Colon (tissue), 2 donors: ENCODE measurements around the gene BHLHE41.

Experiments
- FAIRE-seq: peaks from 2 replicates; lab custom pipeline; 2012; peaks lifted over from hg19 to GRCh38; lab: Jason Lieb, UNC
- donor health status: control.
- donor health status: control.

The BHLHE41 gene

DNA sequence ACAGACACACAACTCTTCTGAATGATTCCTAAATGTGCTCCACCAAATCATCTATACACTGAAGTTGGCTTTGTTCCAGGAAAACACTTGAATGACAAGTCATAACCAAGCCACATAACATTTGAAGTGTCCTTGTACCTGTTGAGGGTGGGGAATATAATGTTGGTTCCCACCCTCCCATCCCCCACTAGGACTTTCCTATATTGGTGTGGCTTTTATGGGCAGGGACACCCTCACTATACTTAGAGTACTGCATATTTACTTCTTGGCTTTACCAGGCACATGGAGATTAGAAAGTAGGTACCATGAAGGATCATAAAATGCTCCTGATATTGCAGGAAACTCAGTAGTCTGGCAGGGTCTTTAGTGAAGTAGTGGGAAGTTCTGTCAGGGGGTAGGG, 9.7 kb upstream of the BHLHE41 start:
- FAIRE-seq = no peak

DNA sequence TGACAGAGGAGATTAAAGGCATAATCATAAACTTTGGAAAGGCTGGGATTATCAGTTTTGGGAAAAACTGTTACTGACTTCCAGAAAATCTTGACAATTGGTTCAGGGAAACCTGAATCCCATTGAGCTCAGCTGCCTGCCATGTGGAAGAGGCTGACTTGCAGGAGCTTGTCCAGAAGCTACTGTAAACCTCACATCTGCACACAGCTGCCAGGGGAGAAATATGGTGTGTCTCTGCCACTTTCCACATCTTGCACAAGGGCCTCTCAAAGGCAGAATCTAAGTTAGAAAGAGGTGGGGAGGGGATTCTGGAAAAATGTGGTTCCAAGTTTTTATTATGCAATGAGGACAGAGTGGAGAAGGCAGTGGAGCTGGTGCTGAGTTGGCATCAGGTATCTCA, 8.7 kb upstream of the BHLHE41 start:
- FAIRE-seq = no peak

DNA sequence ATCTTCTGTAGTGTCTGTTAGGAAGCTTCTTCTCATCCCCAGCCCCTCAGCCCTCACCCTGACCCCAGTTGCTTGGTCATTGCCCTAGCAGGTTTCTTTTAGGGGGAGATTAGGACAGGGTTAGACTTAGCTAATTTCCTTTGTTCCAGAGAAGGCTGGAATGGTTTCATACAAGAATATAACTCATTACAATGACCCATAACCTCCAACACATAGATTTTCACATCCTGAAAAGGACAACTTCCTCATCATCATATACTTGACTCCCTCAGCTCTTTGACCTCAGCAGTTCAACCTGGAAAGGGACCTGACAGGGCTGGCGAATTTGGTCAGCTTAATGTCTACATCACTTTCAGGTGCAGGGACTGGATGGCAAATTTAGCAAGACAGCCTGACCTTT, 8.0 kb upstream of the BHLHE41 start:
- FAIRE-seq = no peak

DNA sequence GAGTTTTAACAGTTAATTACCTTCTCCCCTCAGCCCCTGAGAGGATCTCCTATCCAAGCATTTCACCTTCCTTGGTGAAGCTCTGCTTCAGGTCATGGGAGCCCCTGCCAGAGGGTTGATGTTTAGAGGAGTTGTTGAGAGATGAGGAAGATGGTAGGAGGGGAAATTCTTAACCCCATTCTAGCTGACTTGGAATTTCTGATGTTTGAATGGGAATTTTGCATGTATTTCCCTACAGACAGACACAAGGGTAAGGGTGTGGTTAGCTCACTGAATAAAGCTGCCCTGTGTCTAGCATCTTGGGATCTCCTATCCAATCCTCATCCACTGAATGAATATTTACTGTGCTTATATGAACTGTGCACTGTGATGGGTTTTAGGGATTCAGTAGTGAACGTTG, 7.1 kb upstream of the BHLHE41 start:
- no peak for FAIRE-seq

DNA sequence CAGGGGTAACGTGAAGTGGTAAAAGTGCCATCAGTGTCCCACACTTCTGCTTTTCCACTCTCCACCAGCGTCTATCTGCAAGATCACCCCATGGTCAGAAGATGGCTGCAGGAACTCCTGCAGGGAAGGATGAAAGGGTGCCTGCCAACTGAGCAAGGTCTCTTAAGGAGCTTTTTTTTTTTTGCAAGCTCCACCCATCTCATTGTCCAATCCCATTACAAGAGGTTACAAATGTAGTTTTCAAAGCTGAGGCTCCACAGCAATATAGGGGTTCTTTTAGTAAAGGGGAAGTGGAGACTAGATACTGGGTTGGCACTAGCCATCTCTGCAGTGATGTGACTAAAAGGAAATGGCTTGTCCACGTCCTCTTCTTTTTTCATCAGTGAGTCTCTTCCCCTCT, 5.9 kb upstream of the BHLHE41 start:
- FAIRE-seq = no peak

DNA sequence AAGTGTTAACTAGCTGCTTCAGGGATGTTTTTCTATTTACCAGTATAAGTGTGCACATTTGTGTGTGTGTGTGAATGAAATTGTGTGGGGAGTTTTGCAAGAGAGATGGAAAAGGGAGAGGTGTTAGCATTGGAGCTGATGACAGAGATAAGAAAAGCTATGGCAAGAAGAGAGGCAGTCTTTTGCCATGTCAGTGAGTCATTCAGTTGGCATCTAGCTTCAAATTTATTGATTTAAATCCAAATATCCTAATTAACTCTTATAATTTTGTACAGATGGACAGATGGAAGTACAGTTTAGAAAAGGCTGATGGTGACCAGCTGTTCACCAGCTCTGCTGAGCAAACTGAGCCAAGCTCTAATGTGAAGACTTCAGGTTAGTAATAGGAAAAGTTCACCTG, 3.3 kb upstream of the BHLHE41 start:
- FAIRE-seq = no peak

DNA sequence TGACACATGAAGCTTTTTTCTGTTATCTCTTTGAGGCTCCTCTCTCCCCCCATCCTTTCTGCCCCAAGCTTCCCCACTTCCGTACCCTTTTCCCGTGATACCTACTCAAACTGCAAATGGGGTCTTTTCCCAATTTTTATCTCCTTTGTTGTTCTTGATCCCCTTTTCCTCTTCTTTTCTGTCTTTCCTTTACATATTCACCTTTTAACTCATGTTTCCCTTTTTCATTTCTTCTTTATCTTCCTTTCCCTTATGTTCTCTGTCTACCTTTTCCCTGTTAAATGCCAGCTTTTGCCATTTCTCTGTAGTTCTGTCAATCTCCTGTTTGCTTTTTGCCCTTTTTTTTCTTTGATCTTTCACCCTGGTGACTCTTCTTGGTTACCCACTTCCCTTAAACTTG, 2.6 kb upstream of the BHLHE41 start:
- no peak for FAIRE-seq

DNA sequence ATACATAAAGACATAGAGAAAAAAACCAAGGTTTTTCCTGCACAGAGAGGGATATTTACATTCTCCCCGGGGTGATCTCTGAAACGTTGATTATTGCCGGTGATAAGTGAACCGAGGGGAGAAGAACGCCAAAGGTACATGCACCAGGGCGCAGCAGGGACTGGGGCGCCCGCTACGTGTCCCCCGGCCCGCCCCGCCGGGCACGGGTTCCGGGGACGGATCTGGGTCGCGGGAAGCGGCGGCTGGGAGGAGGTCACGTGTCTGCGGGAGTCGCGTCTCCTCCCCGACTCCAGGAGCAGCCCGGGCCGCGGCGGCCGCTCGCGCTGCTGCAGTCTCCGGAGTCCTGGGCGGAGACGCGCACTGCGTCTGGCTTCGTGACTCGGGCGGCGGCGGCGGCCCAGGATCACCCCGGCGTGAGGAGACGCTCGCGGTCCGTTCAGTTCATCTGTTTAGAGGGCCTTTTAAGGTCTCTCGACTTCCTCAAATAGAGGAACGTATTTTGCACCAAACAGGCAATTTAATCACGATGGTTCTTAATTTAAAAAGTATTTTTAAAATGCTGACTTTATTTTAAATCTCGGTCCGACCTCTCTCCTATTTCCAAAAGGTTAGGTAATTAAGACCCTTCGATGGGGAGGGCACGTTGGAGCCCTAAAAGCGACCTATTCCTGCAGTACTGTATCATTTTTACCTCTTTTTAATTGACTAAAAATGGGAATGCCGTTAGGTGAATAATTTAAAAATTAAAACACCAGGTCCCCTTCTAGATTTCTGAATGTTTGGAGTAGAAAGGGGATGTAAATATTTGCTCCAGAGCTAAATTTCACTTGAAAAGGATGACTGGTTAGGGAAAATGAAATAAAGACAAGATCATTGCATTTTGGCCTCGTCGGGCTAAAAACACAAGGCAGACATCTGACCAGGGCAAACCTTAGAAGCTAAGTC, 1.8 kb upstream of the BHLHE41 start:
- no peak for FAIRE-seq

DNA sequence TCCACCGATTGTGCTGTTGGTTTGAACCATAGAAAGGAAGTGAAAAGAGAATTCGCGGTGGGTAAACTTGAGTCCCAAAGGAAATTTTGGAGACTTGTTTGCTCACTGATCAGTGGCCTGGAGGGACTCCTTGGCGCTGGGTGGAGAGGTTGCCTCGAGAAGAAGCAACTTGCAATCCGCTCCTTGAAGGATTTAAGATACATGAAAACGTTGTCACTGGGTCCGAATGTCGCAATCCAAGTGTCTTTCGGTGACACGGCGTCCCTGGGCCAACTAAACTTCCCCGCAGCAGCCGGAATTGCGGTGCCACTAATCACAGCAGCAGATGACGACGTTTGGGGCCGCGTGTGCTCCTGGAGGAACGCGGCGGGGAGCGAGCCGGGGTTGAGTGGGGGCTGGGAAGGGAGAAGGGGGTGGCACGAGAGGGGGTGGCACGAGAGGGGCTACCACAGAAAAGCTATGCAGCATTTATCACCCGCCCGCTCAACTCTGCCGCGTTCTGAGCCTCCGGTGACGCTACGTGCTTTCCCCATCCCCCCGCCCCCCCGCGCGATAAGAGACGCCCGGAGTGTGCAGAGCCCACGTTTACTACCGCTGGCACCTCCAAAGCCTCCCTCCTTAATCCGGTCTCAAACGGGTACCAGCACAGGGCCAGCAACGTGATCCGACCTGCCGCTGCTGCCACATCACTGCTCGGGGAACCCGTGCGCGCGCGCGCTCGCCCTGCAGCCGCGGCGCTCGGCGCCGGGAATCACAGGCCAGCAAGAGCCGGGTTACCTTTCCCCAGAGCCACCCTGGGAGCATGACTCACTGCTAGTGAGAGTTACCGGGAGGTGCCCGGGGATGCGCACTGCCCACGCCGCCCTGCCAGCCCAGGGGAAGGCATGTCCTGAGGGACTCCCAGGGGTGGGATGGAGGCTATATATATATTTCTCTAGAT, 833 bp upstream of the BHLHE41 start:
- no peak for FAIRE-seq

DNA sequence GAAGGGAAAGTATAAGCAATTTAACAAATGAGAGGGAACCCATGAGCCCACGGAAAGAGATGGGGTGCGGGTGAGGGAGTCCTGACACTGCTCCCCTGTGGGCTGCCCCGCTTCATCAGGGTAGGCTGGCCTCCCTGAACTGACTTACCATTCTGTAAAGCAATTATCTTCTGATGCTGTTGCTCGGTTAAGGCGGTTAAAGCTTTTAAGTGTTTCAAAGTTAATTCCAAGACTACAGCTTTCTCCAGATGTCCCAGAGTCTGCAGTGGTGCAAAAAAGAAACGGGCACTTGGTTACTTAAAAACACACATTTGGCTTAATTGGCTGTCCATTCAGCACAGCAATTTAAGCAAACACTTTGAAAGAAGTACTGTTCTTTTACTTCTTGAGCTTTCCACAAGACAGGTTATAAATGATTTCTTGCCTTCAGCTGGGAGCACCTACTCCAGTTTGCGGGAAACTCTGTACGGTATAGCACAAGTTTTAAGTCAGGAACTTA, 1.3 kb downstream of the BHLHE41 start:
- FAIRE-seq = no peak

DNA sequence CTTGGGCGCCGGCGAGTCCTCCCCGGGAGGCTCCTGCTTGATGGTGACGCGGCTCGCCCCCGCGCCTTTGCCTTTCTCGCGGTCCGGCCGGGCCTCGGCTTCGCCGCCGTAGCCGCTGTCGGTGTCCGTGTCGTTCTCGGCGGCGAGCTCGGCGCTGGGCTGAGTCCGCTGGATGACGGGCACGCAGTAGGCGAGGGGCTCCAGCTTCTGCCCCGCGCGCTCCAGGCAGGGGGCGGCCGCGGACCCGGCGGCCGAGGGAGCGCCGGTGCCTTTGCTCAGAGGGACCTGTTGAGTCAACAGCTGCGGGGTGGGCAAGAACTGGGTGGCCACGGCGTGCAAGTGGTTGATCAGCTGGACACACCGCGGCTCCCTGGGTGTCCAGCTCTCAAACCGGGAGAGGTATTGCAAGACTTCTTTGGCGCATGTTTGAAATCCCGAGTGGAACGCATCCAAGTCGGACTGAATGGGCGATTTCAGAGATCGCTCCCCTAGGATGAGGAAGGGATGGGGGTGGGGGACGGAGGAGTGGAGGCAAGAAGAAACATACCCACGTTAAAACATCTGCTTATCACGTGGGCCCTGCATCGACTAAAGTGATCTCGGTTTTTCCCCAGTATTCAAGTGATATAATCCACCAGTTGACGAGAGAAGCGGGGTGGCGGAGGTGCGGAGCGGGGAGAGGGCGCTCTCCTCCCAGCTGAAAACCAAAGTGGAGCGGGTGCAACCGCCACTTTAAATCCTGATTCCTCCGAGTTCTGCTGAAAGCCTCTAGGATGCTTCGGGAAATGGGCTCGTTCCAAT, 2.0 kb downstream of the BHLHE41 start:
- no peak for FAIRE-seq

DNA sequence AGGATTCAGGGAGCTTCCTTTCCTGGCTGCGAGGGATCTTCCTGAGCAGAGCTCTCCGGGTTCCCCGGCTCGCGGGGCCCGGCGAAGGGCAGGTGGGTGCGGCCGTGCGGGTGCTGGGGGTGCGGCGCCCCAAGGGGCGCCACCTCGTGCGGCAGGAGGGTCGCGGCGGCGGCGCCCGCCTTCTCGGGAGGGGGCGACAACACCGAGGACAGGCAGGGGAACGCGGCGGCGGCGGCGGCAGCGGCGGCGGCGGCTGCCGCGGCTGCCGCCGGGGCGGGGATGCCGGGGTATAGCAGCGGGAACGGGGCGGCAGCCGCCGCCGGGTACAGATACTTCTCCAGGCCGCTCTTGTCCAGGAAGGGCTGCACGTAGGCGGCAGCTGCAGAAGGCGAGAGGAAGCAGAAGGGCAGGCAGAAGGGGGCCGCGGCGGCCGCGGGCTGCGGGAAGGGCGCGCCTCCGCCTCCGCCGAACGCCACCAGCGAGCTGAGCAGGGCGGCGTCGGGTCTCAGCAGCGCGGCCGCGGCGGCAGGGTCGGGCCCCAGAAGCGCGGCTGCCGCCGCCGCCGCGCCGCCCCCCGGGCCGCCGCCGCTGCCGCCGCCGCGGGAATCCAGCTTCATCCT, 2.7 kb downstream of the BHLHE41 start:
- no peak for FAIRE-seq

DNA sequence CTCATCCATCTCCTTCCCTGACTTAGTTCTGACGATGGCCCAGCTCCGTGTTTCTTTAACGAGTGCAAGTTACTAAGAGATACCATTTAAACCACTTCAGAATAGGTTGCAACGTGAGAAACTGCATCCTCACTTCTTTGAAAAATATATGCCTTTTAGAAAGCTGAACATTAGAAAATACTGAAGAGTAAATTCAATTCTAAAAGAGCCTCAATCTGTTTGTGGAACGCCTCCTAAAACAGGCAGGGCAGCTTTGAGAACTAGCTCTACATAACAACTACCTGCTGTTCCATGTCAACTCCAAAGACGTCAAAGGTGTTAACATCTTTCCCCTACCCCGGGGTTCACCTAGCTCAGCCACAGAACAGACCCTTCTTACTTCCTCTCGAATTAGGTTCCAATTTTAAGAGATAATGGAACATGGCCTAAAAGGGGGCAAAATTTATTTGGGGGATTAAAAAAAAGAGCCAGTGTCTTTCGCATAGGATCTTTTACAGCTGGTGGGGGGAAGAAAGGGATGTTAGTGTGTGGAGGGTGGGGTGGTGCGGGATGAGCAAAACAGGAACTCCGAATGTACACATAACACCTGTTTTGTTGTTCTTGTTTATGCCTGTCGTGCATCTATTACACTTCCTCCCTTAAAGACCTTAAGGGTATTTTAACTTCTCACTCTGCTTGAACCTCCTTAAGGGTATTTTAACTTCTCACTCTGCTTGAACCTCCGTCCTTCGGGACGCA, 3.3 kb downstream of the BHLHE41 start:
- no peak for FAIRE-seq

DNA sequence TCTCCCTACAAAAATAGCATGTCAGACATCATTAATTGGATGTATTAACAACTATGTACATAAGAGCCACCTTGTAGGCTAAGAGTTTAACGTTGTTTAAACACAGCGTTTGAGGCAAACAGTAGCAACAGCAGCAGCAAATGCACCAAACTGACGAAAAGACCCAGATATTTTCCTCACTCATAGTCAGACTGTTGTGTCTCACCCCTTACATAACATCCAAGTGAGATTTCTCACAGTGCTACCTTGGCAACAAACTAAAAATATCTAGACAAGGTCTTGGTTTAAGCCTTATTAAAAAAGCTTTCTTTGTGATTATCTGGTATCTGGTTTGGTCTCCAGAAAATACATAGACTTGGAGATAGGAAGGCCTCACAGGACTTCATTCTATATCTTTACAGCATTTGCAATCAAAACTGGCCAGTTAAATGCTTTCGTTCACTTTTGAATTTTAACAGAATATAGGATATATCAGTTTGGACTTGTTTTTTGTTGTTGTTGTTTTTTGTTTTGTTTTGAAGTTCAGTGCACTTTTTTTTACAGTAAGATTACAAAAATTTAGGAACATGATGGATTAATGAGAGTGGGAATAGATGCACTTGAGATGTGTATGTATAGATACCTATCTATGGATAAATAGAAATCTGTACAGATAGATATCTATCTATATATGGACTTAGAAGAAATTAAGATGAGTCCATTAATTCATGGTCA, 4.1 kb downstream of the BHLHE41 start:
- no peak for FAIRE-seq

DNA sequence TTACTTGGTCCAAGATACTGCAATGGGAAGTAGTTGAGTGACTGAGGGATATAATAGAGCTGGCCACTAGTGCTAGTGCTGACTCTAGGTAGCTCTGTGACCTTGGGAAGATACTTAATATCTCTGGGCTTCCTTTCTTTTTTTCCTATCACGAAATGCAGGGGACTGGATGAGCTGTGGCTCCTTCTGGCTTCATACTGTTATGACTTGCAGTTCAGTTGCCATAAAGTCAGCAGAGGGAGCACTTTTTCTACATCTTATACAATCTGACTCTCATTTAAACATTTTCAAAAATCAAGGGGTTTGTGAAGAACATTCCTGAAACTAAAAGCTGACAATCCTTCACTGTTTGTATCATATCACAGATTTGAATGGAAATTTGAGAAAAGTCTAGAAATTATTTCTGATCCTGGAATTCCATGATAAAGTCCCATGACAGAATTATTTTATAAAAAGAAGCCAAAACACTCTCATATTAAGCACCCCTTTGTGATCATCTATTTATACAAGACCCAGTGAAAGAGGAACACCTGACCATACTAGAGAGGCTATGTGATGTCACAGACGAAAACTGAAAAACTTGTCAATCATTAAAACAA, 5.3 kb downstream of the BHLHE41 start:
- no peak for FAIRE-seq

DNA sequence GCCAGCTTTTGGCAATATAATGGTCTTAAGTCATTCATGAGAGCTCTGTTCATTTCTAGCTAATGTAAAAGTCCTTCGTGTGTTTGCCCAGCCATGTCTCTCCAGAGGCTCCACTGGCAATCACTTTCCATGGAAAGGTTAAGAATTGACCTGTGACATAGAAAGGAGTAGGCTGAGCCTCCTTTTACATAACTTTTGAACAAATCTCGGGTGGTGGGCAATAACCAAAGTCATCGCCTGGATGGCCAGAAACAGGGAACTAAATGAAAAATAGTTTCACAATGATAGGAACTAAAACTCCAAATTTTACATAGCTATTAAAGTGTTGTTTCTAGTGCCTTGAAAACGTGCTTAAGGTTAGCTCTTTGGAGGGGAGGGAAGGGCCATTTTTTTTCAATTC, 6.5 kb downstream of the BHLHE41 start:
- FAIRE-seq = no peak

DNA sequence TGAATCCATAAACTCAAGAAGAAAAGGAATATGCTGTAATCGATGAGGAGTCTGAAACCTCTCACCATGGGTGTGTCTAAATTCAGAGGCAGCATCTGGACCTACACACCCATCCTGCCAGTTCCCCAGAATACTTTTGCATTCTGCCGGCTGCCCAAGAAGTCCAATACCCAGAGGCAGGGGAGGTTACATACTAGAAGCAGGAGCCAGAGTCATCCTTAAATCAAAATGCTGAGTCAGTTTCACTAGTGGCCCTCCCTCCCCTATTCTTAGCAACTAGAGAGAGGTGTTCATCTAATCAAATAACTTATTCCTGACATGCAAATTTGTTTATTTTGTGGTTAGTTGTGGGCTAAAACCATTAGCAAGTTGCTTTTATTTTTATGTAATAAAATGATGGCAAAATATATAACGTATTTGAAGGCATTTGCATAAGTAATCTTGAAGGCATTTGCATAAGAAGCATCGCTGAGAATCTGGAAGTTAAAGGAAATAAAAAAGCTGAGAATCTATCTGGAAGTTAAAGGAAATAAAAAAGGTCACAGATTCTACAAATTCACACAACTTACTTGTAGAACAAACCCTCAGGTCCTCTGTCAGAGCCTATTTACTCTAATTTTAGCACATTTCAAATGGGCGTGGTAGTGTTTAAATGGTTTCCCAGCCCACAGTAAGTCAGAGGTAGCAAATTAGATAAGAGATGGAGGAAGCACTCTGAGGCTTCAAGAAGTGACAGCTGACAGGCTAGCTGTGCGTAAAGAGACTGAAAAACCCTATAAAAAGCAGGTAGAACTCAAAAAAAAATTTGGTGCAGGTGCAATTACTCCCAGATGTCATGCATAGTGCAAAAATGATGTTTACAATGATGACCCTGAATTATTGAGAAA, 7.8 kb downstream of the BHLHE41 start:
- no peak for FAIRE-seq

DNA sequence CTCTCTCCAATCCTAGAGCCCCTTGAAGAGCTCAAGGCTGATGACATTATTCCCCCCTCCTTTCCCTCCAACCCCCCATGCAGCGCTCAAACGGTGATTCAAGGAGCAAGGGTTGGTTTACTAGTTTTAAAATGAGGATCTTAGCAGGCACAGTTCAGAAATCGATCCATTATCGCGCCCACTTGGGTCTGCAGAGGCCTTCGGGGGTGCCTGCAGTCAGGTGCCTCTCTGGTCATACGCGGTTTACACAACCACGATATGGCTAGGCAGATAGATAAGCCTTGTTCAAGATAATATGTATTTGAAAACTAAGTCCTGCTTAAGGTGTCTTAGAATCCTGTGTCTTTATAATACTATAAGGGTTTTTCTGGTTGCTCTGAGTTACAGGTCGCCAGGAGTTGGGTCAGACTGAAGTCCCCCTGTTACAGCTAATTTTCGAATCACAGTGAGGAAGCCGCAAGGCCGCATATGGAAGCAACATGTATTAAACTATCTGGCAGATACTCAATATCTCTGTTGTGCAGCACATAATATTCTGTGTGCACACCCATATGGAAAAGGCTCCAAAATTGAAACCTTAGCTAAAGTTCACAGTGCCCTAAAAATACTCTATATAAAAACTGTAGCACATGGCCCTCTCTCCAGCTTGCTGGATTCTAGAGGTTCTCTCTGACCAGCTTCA, 10.0 kb downstream of the BHLHE41 start:
- no peak for FAIRE-seq
